Sciatic nerve (tissue), 2 donors: ENCODE measurements around the gene CTXND2. TPM values are rescaled to one million over a fixed set of nuclear protein-coding genes. Genes with fewer than 3 reads are reported as not detected.
"Not testable (repeated sequence)": the region's sequence is repeated elsewhere in the genome, so short reads cannot be mapped to it uniquely, and the experiment has no call there.

Experiments used
- ATAC-seq: fragments of 200-7000 bp; cut with Tn5 transposase; one replicate; pipeline ENCODE4 v1.9.1; 2020; ENCODE audit warnings: mild to moderate bottlenecking, moderate library complexity
- DNase-seq: peaks from one replicate; pipeline ENCODE4 v3.0.0-alpha.2; 2020; ENCODE audit warnings: low spot score
- intact Hi-C: fragments of 100-400 bp; cut with DNase I; formaldehyde crosslinking; loops from one replicate; pipeline ENCODE4 v1.14.2; 2022
- total RNA-seq: library from RNA; stranded (reverse); fragmentation: NEBNext Ultra II Directional; extraction: Animal tissue kit (Norgen Biotek cat#: 25700); gene quantifications from one replicate; pipeline ENCODE4 v1.2.1, GENCODE V29; 2021
- donor health status: DM: no; HTN: no; CAD: no.
- donor health status: DM: no; HTN: no; CAD: no.

The CTXND2 gene
- not detected for total RNA-seq

DNA sequence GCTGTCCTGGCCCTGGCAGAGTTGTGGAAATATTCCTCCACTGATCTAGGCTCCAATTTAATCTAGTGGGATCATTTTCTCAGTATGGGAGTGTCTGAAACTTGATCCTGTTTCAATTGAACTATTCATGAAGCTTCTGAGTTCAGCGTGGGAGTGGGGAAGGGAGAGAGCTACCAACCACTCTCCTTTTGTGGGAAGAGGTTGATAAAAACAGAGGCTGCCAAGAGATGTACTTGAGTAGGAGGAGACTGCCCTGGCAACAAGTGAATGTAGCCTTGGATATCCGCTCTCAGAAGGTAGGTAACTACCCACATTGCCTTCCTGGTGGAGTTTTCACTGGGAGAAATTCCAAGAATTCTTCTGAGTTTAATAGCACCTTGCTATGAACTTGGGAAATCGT, at the start of gene CTXND2:
Gene CTXND2, plus strand, starts transcription at position 119 of the 400 bp plus-strand sequence. CDS start 25,179 bp downstream, outside the sequence.
- intact Hi-C loops = no loop called here
- ATAC-seq (no peak), DNase-seq (no peak)

DNA sequence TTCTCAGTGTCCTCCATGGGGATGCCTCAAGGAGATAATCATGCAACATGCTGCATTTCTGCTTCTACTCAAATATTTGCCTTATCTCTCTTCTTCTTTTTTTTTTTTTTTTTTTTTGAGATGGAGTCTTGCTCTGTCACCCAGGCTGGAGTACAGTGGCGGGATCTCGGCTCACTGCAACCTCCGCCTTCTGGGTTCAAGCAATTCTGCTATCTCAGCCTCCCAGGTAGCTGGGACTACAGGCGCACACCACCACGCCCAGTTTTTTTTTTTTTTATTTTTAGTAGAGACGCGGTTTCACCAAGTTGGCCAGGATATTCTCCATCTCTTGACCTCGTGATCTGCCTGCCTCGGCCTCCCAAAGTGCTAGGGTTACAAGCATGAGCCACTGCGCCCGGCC, 46.1 kb upstream of the CTXND2 start:
- intact Hi-C loops, ATAC-seq, DNase-seq: not testable (repeated sequence)

DNA sequence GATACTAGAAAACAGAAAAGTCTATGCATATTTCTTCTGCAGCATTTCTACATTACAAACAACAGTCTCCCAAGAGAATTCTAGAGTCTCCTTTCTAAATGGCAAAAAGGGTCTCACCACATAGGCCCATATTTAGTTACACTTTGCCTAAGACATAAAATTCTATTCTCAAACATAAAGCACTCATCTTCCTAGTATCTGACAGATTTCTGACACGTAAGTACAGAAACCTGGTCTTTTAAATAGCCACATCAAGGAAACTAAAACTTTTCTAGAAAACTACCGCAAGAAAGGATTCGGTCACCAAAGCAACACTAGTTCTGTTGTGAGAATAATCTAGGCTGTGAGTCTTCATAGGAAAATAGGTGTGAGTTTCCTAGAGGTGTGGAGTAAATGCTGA, 45.3 kb upstream of the CTXND2 start:
- intact Hi-C loops = no loop called here
- no peak for ATAC-seq
- no peak for DNase-seq

DNA sequence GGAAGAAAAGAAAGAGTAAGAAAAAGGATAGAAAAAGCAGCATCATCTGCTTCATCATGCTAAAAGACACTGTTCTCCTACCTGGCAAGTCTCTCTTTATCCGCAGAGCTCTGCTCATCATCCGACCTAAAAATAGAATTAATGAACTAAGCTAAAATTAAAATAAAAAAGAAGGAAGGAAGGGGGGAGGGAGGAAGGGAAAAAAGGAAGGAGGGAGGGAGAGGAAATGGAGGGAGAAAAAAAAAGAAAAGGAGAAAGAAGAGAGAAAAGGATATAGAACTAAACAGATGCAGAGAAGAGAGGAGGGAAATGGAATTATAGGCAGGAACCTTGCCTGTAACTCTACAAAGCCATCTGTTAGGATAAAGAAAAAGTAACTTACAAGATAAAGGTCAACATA, 44.6 kb upstream of the CTXND2 start:
- DNase-seq (no peak), ATAC-seq (no peak)
- intact Hi-C loops = no loop called here

GRCh38 chr1:150842964-150843363, 44.0 kb upstream of the CTXND2 start:
- DNase-seq (no peak), ATAC-seq (no peak)
- intact Hi-C loops = no loop called here

DNA sequence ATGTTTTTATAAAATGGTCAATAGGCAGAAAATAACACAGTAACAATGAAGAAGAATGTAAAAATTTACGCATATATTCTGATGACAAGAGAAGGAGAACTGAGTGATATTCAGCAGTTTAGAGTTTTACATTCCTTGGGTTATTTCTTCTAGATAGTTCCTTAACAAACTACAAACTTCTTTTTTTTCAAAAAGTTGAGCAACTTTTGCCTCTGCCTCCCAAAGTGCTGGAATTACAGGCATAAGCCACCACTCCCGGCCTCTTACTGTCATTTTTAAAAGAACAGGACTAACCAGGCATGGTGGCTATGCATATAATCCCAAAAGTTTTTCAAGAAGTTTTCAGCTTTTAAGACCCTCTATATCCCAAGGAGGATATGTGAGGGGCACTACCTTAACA, 43.5 kb upstream of the CTXND2 start:
- intact Hi-C loops = no loop called here
- DNase-seq (no peak), ATAC-seq (peak; percentile 30)

DNA sequence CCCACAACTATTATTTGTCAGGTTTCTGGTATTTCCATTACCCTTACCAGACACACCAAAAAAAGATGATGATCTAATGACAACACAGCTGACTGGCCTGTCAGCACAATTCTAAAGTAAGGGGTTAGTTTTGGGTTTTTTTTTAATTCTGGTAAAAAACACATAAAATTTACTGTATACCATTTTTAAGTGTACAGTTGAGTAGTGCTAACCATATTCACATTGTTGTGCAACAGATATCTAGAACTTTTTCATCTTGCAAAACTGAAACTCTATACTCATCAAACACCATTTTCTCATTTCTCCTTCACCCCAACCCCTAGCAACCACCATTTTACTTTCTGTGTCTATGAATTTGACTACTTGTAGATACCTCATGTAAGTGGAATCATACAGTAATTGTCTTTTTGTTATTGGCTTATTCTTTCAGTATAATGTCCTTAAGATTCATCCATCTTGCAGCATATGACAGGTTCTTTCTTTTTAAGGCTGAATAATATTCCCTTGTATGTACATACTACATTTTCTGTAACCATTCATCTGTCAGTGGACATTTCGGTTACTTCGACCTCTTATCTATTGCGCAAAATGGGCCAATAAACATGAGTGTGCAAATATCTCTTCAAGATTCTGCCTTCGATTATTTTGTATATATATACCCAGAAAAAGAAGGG, 40.3 kb upstream of the CTXND2 start:
- ATAC-seq = no peak
- intact Hi-C loops = no loop called here
- DNase-seq = no peak

GRCh38 chr1:150850801-150851362, 36.1 kb upstream of the CTXND2 start:
- intact Hi-C loops, ATAC-seq, DNase-seq: not testable (repeated sequence)

DNA sequence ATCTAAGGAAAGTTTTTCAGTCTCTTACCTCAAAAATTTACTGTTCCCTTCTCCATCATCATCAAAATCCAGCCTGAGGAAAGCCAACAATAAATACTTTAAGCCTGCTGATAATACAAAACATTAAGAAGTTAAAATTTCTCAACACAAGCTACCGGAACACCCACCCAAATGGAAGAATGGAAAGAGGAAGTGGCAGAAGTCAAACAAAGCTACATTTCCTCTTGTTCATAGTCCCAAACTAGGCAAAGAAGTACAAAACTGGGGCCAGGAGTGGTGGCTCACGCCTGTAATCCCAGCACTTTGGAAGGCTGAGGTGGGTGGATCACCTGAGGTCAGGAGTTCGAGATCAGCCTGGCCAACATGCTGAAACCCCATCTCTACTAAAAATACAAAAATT, 34.2 kb upstream of the CTXND2 start:
- DNase-seq, intact Hi-C loops, ATAC-seq: not testable (repeated sequence)

GRCh38 chr1:150863724-150864123, 23.2 kb upstream of the CTXND2 start:
- no peak for ATAC-seq
- intact Hi-C loops = no loop called here
- no peak for DNase-seq

GRCh38 chr1:150864200-150864599, 22.7 kb upstream of the CTXND2 start:
- ATAC-seq, DNase-seq, intact Hi-C loops: not testable (repeated sequence)

DNA sequence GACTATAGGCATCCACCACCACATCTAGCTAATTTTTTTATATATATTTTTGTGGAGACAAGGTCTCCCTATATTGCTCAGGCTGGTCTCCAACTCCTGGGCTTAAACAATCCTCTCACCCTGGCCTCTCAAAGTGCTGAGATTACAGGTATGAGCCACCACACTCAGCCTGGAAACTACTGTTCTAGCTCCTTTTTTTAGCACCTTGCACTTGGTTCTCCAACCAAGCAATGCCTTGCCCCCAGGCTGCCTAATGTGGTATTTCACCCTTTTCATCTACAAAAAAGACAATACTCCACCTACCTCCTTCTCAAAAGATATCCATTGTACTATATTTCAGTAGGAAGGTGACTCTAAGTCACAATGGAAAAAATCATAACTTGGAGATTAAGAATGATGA, 17.3 kb upstream of the CTXND2 start:
- DNase-seq (no peak), ATAC-seq (no peak)
- intact Hi-C loops = no loop called here

DNA sequence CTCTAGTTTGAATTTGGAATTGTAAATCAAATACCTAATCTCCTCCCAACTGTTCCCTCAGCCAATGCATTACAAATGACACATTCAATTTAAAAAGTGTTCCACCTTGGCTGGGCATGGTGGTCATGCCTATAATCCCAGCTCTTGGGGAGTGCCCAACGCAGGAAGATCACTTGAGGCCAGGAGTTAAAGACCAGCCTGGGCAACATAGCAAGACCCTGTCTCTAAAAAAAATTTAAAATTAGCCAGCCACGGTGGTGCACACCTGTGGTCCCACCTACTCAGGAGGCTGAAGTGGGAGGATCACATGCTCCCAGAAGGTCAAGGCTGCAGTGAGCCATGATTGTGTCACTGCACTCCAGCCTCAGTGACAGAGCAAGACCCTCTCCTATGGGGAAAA, 14.4 kb upstream of the CTXND2 start:
- no peak for ATAC-seq
- no peak for DNase-seq
- intact Hi-C loops = no loop called here

- DNase-seq = no peak
- no peak for ATAC-seq
- intact Hi-C loops = no loop called here
These were observed 13.4 kb upstream of the CTXND2 start for GRCh38 chr1:150873521-150873920.

DNA sequence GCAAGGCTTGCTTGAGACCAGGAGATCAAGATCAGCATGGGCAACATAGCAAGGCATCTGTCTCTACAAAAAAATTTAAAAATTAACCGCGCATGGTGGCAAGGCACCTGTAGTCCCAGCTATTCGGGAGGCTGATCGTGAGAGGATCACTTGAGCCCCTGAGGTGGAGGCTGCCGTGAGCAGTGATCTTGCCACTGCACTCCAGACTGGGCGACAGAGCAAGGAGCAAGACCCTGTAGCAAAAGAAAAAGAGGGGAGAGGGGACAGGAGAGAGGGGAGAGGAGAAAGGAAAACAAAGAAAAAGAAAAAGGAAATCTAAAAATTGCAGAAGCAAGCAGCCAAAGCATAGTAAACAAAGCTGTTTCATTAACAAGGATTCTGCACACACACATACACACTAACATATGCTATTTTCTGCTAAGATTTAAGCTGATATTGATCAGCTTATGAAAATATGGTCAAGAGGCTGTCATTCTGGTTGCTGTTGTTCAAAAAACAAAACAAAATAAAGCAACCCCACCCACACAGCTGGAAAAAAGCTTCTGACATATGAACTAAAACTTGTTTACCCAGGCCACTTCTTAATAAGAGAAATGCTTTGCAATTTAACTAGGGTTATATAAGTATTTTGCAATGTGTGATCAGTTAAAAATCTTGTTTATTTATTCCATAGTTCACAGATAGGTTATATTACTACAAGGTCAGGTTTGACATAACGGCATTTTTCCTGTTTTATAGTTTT, 12.3 kb upstream of the CTXND2 start:
- DNase-seq (no peak), ATAC-seq (no peak)
- intact Hi-C loops = no loop called here

GRCh38 chr1:150875197-150876118, 11.5 kb upstream of the CTXND2 start:
- ATAC-seq (no peak), DNase-seq (no peak)
- intact Hi-C loops = no loop called here

- DNase-seq = no peak
- intact Hi-C loops = no loop called here
- peak; percentile 68 for ATAC-seq
These were observed 10.8 kb upstream of the CTXND2 start for GRCh38 chr1:150876119-150876454.

DNA sequence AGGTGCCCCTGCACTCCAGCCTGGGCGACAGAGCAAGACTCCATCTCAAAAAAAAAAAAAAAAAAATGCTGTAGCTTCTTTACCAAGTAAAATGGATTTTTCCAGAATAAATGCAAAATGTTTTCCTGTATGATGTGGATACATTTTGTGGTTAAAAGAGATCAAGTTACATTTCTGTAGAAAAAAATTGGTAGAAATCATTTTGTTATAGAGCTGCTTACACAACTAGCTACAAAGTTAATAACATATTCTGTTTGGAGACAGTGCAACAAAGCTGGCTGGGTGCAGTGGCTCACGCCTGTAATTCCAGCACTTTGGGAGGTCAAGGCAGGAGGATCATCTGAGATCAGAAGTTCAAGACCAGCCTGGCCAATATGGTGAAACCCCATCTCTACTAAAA, 8.0 kb upstream of the CTXND2 start:
- intact Hi-C loops, DNase-seq, ATAC-seq: not testable (repeated sequence)

GRCh38 chr1:150881331-150882070, 5.4 kb upstream of the CTXND2 start:
- DNase-seq (no peak), ATAC-seq (peak; percentile 88)
- intact Hi-C loops = no loop called here
